SU-DHL-6 (cell line): Measurements from ENCODE around the gene NUDT2.
"Not testable (repeated sequence)": the region's sequence is repeated elsewhere in the genome, so short reads cannot be mapped to it uniquely, and the experiment has no call there.

Experiments used
- H2AFZ ChIP-seq: fragments of 200-600 bp; sonication (generic); 2 replicates; pipeline ENCODE4 v1.6.1; 2014; ENCODE audit warnings: low read depth, mild to moderate bottlenecking, moderate library complexity, mixed read lengths, antibody characterized with exemption, low read length; ENCODE audit not compliant: severe bottlenecking
- H3F3A ChIP-seq: fragments of 200-600 bp; shearing (Covaris generic); 2 replicates; pipeline ENCODE4 v1.6.0; 2016; ENCODE audit warnings: antibody characterized with exemption, mild to moderate bottlenecking; ENCODE audit not compliant: insufficient read depth
- H3K27ac ChIP-seq: fragments of 200-600 bp; sonication (generic); 2 replicates; pipeline ENCODE4 v1.5.1; 2016; ENCODE audit warnings: low read depth, mild to moderate bottlenecking, low read length, moderate library complexity, mixed read lengths
- H3K27me3 ChIP-seq: fragments of 200-600 bp; sonication (generic), shearing (Covaris generic); 2 replicates; pipeline ENCODE4 v1.6.0; 2014; ENCODE audit warnings: mild to moderate bottlenecking, low read length
- H3K36me3 ChIP-seq: fragments of 200-600 bp; sonication (generic); 2 replicates; pipeline ENCODE4 v1.6.1; 2014; ENCODE audit warnings: mild to moderate bottlenecking, low read length, mixed read lengths
- H3K4me2 ChIP-seq: fragments of 300-600, 200-600 bp; shearing (Covaris generic), sonication (generic); 2 replicates; pipeline ENCODE4 v1.6.0; 2014; ENCODE audit warnings: low read length, low read depth, mild to moderate bottlenecking; ENCODE audit not compliant: poor library complexity, severe bottlenecking
- H3K4me3 ChIP-seq: fragments of 200-600 bp; sonication (generic); 2 replicates; pipeline ENCODE4 v1.5.1; 2014; ENCODE audit warnings: antibody characterized with exemption, low read length, mild to moderate bottlenecking, mixed read lengths; ENCODE audit not compliant: insufficient read depth, poor library complexity, severe bottlenecking
- H3K79me2 ChIP-seq: fragments of 200-600 bp; sonication (generic); 2 replicates; pipeline ENCODE4 v1.6.1; 2014; ENCODE audit warnings: mild to moderate bottlenecking, low read length, moderate library complexity; ENCODE audit not compliant: insufficient read depth
- H3K9ac ChIP-seq: fragments of 200-600 bp; sonication (generic); 2 replicates; pipeline ENCODE4 v1.7.0; 2014; ENCODE audit warnings: mild to moderate bottlenecking, low read length
- H3K9me2 ChIP-seq: fragments of 200-600 bp; sonication (generic); replicated peaks from 2 replicates; pipeline ENCODE4 v1.6.1; 2014; ENCODE audit warnings: low read length; ENCODE audit not compliant: insufficient read depth
- H3K9me3 ChIP-seq: fragments of 200-600 bp; sonication (generic); 2 replicates; pipeline ENCODE4 v1.6.1; 2014; ENCODE audit warnings: low read length, mixed read lengths; ENCODE audit not compliant: insufficient read depth
- H4K20me1 ChIP-seq: fragments of 200-600 bp; sonication (generic); 2 replicates; pipeline ENCODE4 v1.6.1; 2014; ENCODE audit warnings: low read depth, mild to moderate bottlenecking, antibody characterized with exemption, low read length, moderate library complexity, mixed read lengths
- CTCF ChIP-seq: fragments of 200-600 bp; sonication (generic); IDR thresholded peaks from one replicate; pipeline ENCODE4 v1.5.1; 2017; ENCODE audit warnings: antibody characterized with exemption, mild to moderate bottlenecking, low read length, moderate library complexity; ENCODE audit not compliant: insufficient read depth, poor library complexity, severe bottlenecking
- EZH2phosphoT487 ChIP-seq: fragments of 200-600 bp; sonication (generic), shearing (Covaris generic); conservative IDR thresholded peaks from 2 replicates; pipeline ENCODE4 v1.6.1; 2018; ENCODE audit warnings: mild to moderate bottlenecking, antibody characterized with exemption, low read length, moderate library complexity, mixed read lengths

Gene NUDT2

DNA sequence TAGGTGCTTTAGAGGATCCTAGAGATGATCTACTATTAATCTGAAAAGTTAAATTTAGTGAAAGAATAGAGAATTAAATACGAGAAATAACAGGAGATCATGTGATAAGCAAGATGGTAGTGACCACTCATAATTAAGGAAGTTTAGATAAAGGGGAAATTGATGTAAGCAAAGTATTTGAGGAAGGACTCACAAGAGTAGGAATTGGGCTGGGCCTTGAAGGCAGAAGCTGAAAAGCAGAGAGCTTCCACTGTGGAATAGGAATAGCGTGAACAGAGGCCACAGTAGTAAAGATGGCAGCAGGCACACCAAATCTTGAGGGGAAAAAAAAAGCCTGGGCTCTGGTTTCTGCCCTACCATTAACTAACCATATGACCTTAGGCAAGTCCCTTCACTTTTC, 38.3 kb upstream of the NUDT2 start:
- H3K9ac ChIP-seq, result no peak overlapping the region
- H3K79me2 ChIP-seq, result no peaks in the 10 kb centered on the region
- H3K4me2 ChIP-seq, result no peak overlapping the region
- no peak overlapping the region for H3K4me3 ChIP-seq
- H2AFZ ChIP-seq, result no peak overlapping the region
- no peaks in the 10 kb centered on the region for H3K9me3 ChIP-seq
- no peaks in the 10 kb centered on the region for H4K20me1 ChIP-seq
- peaks cover 11% of the 10 kb centered on the region for H3K36me3 ChIP-seq
- no peak for TF ChIP-seq CTCF
- TF ChIP-seq EZH2phosphoT487, result no peak
- H3K27me3 ChIP-seq, result no peaks in the 10 kb centered on the region
- H3F3A ChIP-seq, result no peaks in the 10 kb centered on the region
- no peaks in the 10 kb centered on the region for H3K9me2 ChIP-seq
- H3K27ac ChIP-seq, result no peak overlapping the region

DNA sequence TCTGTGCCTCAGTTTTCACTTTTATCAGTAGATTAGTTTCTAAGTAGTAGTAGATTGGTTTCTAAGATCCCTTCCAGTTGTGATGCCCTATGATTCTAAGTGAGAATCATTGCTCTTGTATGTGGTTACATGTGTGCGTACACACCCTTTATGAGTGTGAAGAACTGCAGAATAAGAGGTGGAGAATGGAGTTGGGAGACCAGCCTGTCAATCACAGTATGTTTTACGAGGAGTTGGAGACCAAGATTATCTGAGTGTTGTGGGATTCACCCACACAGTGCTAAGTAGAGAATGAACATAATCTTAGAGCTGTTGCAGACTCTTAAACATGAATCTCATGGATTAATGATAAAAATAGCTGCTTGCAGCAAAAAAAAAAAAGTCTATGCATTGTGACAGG, 37.9 kb upstream of the NUDT2 start:
- no peaks in the 10 kb centered on the region for H4K20me1 ChIP-seq
- H3K4me2 ChIP-seq, result no peak overlapping the region
- no peaks in the 10 kb centered on the region for H3F3A ChIP-seq
- H3K36me3 ChIP-seq, result peaks cover 11% of the 10 kb centered on the region
- H3K79me2 ChIP-seq, result no peaks in the 10 kb centered on the region
- H3K27me3 ChIP-seq, result no peaks in the 10 kb centered on the region
- no peaks in the 10 kb centered on the region for H3K9me2 ChIP-seq
- H3K9me3 ChIP-seq, result no peaks in the 10 kb centered on the region
- H3K9ac ChIP-seq, result no peak overlapping the region
- no peak overlapping the region for H3K27ac ChIP-seq
- no peak overlapping the region for H2AFZ ChIP-seq
- H3K4me3 ChIP-seq, result no peak overlapping the region
- no peak for TF ChIP-seq EZH2phosphoT487
- TF ChIP-seq CTCF, result no peak

- Histone ChIP-seq H3K4me2 (no peak overlapping the region), H3K79me2 (no peaks in the 10 kb centered on the region), H3K9ac (no peak overlapping the region), H3K9me2 (no peaks in the 10 kb centered on the region), H3K27me3 (no peaks in the 10 kb centered on the region), H4K20me1 (no peaks in the 10 kb centered on the region), H3F3A (no peaks in the 10 kb centered on the region), H2AFZ (no peak overlapping the region), H3K27ac (no peak overlapping the region), H3K36me3 (peaks cover 16% of the 10 kb centered on the region), H3K4me3 (no peak overlapping the region), H3K9me3 (no peaks in the 10 kb centered on the region)
- no peak for TF ChIP-seq CTCF
- no peak for TF ChIP-seq EZH2phosphoT487
Measured at GRCh38 chr9:34292552-34292951, 36.8 kb upstream of the NUDT2 start.

DNA sequence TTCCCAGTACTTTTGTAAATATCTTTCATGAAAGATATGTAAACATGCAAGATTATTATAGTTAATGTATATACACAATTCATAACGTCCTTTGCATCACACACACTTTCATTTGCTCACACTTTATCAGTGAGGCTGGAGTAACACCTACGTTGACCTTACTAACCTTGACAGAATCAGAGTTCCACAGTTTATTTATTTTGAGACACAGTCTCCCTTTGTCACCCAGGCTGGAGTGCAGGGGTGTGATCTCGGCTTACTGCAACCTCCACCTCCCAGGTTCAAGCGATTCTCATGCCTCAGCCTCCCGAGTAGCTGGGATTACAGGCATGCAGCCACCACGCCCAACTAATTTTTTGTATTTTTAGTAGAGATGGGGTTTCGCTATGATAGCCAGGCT, 28.3 kb upstream of the NUDT2 start:
- H3K4me2 ChIP-seq, H3F3A ChIP-seq, H3K79me2 ChIP-seq, H3K9ac ChIP-seq, H3K4me3 ChIP-seq, H3K9me3 ChIP-seq, H4K20me1 ChIP-seq, H3K27me3 ChIP-seq, H3K27ac ChIP-seq, H3K9me2 ChIP-seq, H2AFZ ChIP-seq: not testable (repeated sequence)
- H3K36me3 ChIP-seq, result peaks cover 15% of the 10 kb centered on the region; the same call in 1 of the 2 replicates

GRCh38 chr9:34308316-34308715, 21.1 kb upstream of the NUDT2 start:
- not testable (repeated sequence) for H3F3A ChIP-seq, H3K4me3 ChIP-seq, H3K9me3 ChIP-seq, H3K27me3 ChIP-seq, H2AFZ ChIP-seq, H4K20me1 ChIP-seq, H3K9ac ChIP-seq, H3K4me2 ChIP-seq, H3K9me2 ChIP-seq, H3K27ac ChIP-seq
- Histone ChIP-seq H3K36me3 (peaks cover 18% of the 10 kb centered on the region; the same call in 1 of the 2 replicates), H3K79me2 (peaks cover 24% of the 10 kb centered on the region; the same call in 1 of the 2 replicates)
